ENCODE results near the gene IGLON5. TPM values are rescaled to one million over a fixed set of nuclear protein-coding genes. Genes with fewer than 3 reads are reported as not detected.
A peak's percentile ranks its signal among the peaks of the same experiment; 100 is the strongest.

The IGLON5 gene
- polyA plus RNA-seq, 1 donor: 0.08 TPM

- DNase-seq: no peak
Observed at GRCh38 chr19:51317968-51318367, 6.5 kb downstream of the IGLON5 start.

GRCh38 chr19:51318687-51319648, 7.5 kb downstream of the IGLON5 start:
- no peak for DNase-seq

GRCh38 chr19:51319649-51320279, 8.3 kb downstream of the IGLON5 start:
- DNase-seq: no peak

- no peak for DNase-seq
Observed at GRCh38 chr19:51320280-51320657, 8.8 kb downstream of the IGLON5 start.

- no peak for DNase-seq
Observed at GRCh38 chr19:51321799-51322198, 10.4 kb downstream of the IGLON5 start.

GRCh38 chr19:51323481-51324166, 12.2 kb downstream of the IGLON5 start:
- DNase-seq: no peak

GRCh38 chr19:51324167-51324481, 12.7 kb downstream of the IGLON5 start:
- DNase-seq: no peak

- no peak for DNase-seq
Observed at GRCh38 chr19:51325161-51325976, 13.9 kb downstream of the IGLON5 start.

- DNase-seq: no peak
Observed at GRCh38 chr19:51326216-51327065, 15.0 kb downstream of the IGLON5 start.

GRCh38 chr19:51327066-51328001, 15.9 kb downstream of the IGLON5 start:
- peak; percentile 32 for DNase-seq

GRCh38 chr19:51329411-51329810, 18.0 kb downstream of the IGLON5 start:
- DNase-seq: no peak

GRCh38 chr19:51330366-51330765, 18.9 kb downstream of the IGLON5 start:
- no peak for DNase-seq

GRCh38 chr19:51331193-51331592, 19.7 kb downstream of the IGLON5 start:
- no peak for DNase-seq

- no peak for DNase-seq
Observed at GRCh38 chr19:51331716-51332115, 20.3 kb downstream of the IGLON5 start.

GRCh38 chr19:51333836-51334460, 22.5 kb downstream of the IGLON5 start:
- DNase-seq: no peak

- no peak for DNase-seq
Observed at GRCh38 chr19:51337141-51337860, 25.9 kb downstream of the IGLON5 start.

GRCh38 chr19:51337861-51338562, 26.6 kb downstream of the IGLON5 start:
- DNase-seq: no peak

- peak; percentile 77 for DNase-seq
Observed at GRCh38 chr19:51338563-51339312, 27.3 kb downstream of the IGLON5 start.

Measured in hindlimb muscle (tissue), 1 donor.